ENCODE results near the gene PTPDC1.
"Not testable (repeated sequence)": the region's sequence is repeated elsewhere in the genome, so short reads cannot be mapped to it uniquely, and the experiment has no call there.

PTPDC1 gene

DNA sequence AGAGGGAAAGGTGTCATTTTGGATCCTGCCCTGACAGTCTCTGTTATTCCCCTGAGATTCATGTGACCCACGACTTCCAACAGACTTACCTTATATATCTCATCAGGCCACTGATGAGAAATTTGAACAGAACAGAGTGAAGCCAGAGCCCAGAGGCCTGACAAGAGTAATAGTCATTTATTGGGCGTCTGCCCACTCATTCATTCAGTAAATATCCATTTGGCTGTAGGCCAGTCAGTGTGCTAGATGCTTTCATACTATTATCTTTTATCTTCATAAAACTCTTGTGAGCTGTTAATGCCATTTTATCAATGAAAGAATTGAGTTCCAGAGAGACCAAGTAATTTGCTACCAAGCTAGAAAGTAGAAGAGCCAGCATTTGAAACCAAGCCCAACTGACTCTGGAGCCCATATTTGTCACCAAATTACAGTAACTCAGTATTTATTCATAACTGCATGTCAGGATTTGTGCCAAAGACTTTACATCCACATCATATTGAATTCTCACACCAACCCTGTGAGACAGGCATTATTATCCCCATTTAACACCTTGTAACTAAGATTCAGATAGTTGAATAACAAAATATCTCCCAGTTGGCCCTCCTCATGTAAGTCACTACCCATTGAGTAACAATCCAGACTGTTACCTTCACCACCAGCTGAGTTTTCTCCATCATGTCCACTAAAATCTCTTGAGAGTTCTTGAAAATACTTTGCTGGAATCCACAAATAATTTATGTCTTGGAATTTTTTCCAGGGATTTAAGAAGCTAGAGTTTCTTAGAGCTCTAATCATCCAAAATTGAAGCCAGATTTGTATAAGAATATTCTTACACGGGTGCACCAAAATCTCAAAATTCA lies 2.5 kb downstream of the PTPDC1 start:
- DNase-seq: peak in 1 of 56 donors; percentile 46

DNA sequence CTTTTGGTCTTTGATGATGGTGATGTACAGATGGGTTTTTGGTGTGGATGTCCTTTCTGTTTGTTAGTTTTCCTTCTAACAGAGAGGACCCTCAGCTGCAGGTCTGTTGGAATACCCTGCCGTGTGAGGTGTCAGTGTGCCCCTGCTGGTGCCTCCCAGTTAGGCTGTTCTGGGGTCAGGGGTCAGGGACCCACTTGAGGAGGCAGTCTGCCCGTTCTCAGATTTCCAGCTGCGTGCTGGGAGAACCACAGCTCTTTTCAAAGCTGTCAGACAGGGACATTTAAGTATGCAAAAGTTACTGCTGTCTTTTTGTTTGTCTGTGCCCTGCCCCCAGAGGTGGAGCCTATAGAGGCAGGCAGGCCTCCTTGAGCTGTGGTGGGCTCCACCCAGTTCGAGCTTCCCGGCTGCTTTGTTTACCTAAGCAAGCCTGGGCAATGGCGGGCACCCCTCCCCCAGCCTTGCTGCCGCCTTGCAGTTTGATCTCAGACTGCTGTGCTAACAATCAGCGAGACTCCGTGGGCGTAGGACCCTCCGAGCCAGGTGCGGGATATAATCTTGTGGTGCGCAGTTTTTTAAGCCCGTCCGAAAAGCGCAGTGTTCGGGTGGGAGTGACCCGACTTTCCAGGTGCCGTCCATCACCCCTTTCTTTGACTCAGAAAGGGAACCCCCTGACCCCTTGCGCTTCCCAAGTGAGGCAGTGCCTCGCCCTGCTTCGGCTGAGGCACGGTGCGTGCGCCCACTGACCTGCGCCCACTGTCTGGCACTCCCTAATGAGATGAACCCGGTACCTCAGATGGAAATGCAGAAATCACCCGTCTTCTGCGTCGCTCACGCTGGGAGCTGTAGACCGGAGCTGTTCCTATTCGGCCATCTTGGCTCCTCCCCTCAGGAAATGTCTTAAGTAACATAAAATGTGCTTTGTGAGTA lies 10.2 kb downstream of the PTPDC1 start:
- DNase-seq: not testable (repeated sequence)

DNA sequence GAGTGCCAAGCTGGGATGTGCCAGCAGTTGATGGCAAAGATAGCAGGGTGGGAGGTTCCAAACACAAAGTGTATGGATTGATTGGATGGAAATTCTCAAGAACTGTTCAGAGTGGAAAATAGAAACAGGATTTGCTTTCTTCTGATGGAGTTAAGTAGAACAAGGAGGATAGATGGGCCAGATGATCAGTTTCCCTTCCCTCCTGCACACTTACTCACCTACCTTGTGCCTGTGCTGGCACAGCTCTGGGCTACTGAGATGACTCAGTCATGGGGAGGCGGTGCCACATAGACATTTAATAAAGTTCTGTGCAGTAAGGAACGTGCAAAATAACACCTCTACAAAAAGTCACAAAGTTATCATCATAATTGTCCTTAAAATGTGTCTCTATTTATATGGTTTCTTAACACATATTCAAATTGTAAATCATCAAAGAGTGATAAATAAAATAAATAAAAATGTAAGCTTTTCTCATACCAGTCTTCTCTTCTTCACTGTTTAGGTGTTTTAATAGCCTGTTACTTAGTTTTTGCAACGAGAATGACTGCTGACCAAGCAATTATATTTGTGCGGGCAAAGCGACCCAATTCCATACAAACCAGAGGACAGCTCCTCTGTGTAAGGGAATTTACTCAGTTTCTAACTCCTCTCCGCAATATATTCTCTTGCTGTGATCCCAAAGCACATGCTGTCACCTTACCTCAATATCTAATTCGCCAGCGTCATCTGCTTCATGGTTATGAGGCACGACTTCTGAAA lies 12.7 kb downstream of the PTPDC1 start:
- DNase-seq: peak in 3 of 56 donors; percentile 9 to 24 (median 10)

DNA sequence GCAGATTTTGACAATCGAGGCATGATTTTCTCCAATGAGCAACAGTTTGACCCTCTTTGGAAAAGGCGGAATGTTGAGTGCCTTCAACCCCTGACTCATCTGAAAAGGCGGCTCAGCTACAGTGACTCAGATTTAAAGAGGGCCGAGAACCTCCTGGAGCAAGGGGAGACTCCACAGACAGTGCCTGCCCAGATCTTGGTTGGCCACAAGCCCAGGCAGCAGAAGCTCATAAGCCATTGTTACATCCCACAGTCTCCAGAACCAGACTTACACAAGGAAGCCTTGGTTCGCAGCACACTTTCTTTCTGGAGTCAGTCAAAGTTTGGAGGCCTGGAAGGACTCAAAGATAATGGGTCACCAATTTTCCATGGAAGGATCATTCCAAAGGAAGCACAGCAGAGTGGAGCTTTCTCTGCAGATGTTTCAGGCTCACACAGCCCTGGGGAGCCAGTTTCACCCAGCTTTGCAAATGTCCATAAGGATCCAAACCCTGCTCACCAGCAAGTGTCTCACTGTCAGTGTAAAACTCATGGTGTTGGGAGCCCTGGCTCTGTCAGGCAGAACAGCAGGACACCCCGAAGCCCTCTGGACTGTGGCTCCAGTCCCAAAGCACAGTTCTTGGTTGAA lies 13.6 kb downstream of the PTPDC1 start:
- DNase-seq: peak in 2 of 56 donors; percentile 26 to 33

- DNase-seq: no peak
Measured at GRCh38 chr9:94100152-94100879, 16.1 kb downstream of the PTPDC1 start.

- DNase-seq: no peak
Measured at GRCh38 chr9:94101162-94101853, 17.0 kb downstream of the PTPDC1 start.

- DNase-seq: peak in 17 of 56 donors; percentile 4 to 41 (median 16)
Measured at GRCh38 chr9:94108584-94108983, 24.3 kb downstream of the PTPDC1 start.

DNA sequence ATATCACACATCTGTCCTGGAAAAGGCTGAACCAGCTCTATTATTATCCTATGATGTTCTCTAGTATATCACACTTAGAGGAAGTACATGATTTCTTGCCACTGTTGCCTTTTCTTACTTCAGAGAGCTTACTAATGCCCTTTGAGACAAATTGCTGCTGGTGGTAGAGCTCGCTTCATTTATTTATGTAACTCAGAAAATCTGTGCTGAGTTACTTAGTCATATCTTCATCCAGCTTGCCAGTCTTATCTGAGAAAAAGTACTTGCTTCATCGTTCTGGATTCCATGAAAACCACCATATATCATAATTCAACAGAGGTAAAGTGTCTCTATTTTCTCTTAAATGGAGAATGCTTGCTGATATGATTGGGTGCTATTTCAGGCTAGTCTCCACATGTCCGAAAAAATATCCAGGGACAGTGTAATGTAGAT lies 26.6 kb downstream of the PTPDC1 start:
- no peak for DNase-seq

GRCh38 chr9:94111446-94111845 lies 27.2 kb downstream of the PTPDC1 start:
- peak in 1 of 56 donors; percentile 25 for DNase-seq

DNA sequence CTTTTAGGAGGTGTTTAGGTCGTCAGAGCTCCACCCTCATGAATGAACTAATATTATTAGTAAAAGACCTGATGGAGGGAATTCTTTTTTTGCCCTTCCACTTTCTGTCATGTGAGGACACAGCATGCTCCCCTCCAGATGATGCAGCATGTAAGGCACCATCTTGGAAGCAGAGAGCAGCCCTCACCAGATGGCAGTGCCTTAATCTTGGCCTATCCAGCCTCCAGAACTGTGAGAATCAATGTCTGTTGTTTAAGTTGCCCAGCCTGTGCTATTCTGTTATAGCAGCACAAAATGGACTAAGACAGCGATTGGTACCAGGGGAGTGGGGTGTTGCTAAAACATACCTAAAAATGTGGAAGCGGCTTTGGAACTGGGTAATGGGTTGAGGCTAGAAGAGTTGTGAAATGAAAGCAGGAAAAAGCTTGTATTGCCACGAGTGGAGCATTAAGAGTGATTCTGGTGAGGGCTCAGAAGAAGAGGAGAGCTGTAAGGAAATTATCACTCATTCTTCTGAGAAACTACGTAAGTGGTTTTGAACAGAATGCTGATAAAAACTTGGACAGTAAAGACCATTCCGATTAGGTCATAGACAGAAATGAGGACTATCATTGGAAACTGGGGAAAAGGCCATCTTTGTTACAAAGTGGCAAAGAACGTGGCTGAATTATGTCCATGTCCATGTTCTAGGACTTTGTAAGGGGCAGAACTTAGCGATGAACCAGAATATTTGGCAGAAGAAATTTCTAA lies 28.6 kb downstream of the PTPDC1 start:
- no peak for DNase-seq

DNA sequence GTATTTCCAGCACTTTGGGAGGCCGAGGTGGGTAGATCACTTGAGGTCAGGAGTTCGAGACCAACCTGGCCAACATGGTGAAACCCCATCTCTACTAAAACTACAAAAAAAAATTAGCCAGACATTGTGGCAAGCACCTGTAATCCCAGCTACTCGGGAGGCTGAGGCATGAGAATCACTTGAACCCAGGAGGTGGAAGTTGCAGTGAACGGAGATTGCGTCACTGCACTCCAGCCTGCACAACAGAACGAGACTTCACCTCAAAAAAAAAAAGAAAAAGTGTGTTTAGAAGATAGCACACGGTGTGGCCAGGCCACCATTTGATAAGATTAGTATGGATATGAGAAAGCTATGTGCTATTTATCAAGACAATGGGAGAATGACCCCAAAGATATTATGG lies 35.8 kb downstream of the PTPDC1 start:
- DNase-seq: not testable (repeated sequence)

DNA sequence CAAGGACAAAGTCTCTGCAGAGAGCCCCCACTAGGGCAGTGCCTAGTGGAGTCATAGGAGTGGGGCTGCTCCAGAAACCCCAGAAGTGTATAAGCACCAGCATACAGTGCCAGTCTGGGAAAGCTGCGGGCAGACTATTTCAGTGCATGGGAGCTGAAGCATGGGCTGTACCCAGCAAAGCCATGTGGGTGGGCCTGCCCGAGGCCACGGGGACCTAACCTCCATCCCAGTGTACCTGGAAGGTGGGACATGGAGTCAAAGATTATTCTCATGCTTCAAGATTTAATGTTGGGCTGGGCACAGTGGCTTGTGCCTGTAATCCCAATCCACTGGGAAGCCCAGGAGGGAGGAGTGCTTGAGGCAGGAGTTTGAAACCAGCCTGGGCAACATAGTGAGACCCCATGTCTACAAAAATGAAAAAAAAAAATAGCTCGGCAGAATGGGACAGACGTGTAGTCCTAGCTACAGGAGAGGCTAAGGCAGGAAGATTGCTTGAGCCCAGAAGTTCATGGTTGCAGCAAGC lies 36.7 kb downstream of the PTPDC1 start:
- DNase-seq: no peak

GRCh38 chr9:94126844-94127243 lies 42.6 kb downstream of the PTPDC1 start:
- no peak for DNase-seq

GRCh38 chr9:94127806-94128205 lies 43.5 kb downstream of the PTPDC1 start:
- DNase-seq: no peak

- no peak for DNase-seq
Measured at GRCh38 chr9:94128580-94128979, 44.3 kb downstream of the PTPDC1 start.

DNA sequence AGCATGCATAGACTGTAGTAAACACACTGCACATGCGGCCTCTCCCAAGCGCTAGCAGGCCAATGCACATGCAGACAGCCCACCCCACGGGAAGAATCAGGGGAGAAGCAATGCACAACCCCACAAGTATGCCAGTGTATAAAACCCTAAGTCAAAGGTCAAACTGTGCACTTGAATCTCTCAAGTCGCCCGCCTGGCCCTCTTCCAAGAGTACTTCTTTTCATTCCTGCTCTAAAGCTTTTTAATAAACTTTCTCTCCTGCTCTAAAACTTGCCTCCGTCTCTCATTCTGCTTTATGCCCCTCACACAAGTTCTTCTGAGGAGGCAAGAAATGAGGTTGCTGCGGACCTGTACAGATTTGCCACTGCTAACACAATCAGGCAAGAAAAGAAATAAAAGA lies 50.4 kb downstream of the PTPDC1 start:
- DNase-seq: no peak

DNA sequence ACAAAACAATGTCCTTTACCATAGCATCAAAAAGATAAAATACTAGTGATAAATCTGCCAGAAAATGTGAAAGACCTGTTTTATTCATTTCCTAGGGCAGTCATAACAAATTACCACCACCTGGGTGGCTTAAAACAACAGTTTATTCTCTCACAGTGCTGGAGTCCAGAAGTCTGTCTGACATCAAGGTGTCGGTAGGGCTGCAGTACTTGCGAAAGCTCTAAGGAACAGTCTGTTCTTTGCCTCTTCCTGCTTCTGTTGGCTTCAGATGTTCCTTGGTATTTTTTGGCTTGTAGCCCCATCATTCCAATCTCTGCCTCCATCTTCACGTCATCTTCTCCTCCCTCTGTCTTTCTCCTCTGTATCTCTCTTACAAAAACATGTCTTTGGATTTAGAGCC lies 51.0 kb downstream of the PTPDC1 start:
- no peak for DNase-seq

DNA sequence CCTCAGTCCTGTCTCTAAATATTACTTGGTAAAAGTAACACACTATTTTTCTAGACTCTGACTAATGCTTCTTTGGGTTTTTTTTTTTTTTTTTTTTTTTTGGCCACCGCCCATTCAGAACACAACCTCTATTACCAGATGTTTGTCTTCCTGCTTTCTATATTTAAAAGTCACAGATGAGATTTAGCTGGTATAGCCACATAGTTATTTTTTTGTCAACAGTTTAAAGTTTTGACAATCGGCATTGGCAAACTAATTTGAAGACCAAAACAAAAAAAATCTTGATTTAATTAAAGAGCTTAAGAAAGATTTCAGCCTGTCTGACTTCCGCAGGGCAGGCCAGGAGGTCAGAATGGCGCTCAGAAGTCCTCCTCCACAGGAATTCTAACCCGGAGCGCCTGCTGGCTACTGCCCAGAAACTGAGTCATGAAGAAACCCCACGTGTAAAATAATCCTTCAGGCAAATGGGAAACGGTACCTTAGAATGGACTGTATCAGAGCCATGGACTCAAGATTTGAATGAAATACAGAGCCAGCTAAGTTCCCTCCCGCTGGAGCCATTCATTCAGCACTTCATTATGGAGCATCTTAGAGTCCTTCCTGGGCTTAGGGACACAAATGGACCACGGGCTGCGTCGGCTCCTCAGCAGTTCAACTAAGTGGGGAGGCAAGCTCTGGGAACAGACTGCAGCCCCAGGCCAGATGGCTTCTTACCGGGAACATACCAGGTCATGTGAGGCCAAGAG lies 55.6 kb downstream of the PTPDC1 start:
- peak in 3 of 56 donors; percentile 10 to 14 (median 10) for DNase-seq
